ENCODE measurements around the gene PRMT7.

Gene PRMT7

DNA sequence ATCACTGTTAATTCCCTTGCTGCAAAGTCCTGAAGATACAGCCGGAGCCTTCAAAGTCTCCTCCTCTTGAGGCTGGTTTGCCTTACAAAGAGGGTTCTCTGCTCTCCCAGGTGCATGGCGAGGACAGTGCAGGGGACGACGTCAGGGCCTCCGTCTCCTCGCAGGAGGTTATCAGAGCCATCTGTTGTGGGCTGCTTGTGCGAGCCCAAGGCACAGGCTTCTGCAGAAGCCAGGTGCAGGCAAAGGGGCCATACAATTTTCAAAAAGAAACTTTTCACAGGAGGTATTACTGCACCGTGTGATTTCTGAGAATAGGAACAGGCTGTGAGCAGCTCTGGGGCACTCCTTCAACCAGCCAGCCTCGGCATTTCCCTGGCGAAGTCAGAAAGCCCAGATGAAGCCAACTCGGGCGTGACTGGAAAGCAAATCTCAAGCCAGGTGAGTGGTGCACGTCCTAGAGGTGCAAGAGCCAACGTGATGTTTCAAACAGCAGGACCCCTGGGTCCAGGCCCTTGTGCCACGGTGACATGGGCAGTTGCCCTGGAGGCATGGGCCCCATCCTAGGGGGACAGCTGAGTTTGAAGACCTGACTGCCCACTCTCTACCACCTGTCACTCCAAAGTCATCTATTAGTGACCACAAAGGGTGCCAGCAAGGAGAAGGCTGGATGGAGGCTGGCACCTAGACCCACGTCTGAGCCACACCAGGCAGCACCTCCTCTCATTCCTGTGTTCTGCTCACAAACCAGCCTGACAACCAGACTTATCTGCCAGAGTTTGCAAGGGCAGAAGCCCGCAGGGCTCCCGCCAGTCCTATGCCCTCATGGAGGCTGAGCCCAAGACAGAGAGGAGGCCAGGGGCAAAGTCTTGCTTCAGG lies 68.9 kb downstream of the PRMT7 start:
- no peak for DNase-seq

DNA sequence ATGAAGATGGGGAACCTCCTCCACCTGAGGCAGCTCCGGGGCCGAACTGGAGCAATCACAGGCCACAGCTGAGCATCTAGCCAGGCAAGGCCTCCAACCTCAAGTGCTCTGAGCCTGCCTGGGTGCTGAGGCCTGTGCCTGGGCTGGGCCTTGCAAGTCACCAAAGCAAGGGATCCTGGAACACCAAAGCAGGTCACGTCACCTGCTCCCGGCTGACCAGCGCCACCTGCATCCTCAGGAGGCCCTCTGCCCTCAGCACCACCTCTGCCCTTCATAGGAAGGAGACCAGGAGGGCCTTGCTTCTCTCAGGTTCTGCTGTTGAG lies 69.5 kb downstream of the PRMT7 start:
- DNase-seq, result no peak

DNA sequence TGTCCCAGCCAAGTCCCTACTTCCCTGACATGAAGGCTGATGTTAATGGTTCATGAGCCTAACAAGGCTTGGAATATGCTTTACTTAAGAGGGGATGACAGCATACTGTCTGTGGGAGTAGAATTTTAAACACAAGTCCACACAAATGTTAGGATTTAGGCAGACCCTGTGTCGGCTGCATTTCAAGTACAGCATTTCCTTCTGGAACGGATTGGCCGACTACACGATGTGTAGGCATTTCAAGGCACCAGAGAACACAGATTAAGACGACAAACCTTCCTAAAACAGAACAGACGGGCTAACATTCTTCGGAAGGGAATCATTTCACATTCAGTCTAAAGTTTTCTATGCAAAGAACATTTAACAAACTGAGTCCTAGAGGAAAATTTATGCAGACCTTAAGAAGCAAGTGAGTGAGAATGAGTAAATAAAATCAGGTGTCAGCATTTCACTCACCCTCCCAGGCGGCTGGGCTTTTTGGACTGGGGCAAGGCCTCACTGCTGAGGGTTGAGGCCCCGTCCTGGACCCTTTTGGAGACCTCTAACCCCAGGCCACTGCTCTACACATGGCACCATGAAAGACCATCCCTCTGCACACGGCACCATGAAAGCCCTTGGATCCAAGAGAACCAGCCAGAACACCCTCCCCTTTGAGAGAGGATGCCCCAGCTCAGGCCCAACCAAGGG lies 70.0 kb downstream of the PRMT7 start:
- no peak for DNase-seq

DNA sequence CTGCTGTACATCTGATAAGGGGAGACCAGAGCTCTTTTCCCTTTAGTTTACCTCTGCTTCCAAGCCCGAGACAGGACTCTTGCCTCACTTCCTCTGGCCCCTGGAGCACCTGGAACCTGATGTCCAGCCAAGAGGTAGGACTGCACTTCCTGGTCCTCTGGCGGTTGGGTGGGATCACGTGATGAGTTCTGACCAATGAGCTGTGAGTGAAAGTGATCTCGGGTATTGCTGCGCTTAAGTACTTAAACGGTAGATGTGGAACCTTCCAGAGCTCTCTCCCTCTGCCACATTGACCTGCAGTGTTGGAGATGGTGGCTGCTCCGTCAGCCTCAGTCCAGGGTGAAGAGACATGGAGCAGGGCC lies 70.5 kb downstream of the PRMT7 start:
- DNase-seq, result no peak

DNA sequence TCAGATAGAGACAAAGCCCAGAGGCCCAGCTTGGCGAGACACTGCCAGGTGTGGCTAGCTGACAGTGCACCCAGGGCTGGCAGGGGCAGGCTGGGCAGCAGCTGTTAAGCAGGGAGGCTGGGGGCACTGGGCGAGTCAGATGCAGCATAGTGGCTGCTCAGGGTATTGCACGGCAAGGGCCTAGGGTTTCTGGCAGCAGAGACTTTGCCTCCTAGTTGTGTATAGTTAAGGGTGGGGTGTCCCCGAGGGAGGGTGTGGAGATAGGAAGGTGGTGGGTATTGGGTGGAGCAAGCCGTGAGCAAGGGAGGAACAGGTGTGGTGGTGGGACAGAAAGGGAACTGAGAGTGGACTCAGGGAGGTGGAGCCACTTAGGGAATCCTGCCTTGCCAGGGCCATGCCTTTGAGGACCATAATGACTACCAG lies 71.5 kb downstream of the PRMT7 start:
- DNase-seq, result no peak

DNA sequence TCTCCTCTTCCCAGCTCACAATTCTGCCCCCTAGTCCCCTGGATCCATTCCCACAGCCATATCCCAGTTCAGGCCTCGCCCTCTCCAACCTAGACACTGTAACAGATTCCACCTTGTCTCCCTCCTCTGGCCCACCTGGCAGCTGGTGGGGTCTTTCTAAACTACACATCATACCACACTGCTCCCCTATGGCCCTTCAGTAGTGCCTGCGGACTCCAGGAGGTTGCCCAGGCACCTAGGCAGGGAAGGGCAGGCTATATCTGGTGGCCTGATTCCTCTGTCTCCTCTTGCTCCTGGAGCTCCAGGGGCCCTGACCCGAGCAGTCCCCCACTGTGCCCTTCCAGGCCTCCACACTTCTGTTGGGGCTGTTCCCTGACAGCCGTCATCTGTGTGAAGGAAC lies 73.0 kb downstream of the PRMT7 start:
- no peak for DNase-seq

DNA sequence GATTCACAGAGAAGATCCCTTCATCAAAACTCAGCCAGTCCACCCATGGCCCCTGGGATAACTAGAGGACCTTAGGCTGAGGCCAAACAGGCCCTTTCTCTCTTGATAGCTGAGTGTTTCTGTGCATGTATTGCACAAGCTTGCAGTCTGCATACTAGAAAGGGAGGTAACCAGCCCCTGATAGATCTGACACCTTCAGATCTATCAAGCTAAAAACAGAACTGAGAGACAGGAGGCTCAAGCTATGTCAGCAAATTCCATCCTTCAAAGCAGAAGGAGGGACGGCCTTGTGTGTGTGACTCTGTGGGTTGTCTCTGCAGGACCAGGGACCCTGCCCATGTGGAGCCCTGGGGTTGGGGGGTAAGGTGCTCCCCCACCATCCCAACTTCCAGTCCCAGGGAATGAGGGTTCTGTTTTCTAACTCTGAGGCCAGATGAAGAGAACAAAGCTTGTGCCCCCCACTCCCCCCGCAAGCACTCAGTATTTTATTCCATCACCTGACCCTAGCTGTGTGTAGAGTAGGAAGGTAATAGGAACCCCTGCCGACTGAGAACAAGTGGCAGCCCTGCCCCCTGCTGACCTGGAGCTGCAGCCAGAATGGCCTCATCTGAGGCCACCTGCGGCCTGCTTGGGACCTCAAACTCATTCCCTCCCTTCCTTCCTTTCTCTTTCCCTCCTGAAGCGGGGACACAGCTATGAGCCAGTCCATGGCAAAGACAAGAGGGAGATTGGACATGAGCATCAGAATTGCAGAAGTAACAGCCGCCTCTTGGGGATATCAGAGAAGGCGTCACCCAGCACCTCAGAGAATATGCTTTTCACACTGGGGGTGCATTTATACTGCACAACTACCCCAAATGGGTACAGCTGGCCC lies 73.7 kb downstream of the PRMT7 start:
- no peak for DNase-seq

DNA sequence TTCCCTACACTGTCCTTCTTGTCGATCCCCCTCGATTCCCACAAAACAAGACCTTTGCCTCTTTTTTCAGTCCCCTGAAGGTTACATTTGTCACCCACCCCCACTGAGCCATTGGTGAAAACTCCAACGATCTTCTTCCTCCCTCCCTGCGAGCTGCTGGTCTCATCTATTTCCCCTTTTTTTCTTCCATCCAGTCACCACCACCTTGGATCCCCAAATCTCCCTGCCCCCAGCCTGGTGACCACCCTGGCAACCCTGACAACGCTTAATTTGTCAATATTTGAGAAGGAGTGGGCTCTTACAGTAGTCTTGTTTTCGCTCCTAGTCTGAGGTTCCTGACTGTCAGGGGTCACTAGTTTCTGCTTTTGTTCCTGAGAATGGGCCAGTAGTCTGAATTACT lies 74.6 kb downstream of the PRMT7 start:
- no peak for DNase-seq

DNA sequence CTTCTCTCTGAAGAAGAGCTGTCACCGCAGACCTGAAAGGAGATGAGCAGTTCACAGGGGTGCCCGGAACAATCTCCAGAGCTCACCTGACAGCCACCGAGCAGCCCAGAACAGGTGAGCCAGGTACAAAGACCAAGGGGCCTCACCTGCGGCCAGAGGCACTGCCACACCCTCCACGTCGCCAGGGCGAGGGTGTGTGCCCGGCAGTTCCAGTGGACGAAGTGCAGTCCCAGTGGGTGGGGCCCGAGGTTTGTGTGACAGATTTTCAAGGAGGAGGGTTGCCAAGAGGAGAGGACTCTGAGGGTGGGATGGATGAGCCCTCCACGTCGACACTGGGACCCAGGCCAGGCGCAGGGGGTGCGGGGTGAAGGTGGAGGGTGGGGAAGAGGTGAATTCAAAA lies 75.8 kb downstream of the PRMT7 start:
- DNase-seq, result no peak

DNA sequence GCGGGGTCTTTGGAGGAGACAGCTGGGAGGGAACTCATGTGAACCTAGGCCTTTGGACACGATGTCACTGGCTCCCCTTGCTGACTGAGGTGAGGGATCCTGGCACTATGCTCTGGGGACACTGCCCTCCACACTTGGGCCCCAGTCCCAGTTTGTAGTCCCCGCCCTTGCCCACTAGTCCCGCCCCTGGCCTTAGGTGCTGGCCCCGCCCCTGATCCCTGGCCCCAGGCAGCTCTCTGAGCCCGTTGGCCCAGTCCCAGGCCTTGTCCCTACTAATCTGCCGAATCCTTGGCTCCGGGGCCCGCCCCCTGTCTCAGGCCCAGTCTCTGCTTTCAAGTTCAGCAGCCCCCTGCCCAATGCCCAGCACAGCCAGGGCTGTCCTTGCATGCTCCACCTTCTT lies 76.5 kb downstream of the PRMT7 start:
- DNase-seq, result no peak

DNA sequence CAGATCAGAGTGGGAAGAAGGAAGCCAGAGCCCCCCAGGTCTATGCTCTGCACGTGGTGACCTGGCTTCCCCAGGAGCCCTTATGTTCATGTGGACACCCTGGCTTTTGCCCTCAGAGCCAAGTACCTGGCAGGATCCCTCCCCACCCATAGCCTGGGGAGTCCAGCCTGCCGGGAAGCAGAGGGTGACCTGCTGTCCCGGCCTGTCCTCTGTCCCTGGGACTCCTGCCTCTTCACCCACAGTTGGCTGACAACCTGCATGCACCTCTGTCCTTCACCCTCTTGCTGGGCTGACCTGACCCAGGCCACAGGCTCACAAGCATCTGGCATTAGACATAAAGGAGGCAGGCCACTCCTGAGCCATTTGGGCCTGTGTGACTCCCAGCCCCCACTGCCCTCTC lies 77.3 kb downstream of the PRMT7 start:
- DNase-seq, result no peak

DNA sequence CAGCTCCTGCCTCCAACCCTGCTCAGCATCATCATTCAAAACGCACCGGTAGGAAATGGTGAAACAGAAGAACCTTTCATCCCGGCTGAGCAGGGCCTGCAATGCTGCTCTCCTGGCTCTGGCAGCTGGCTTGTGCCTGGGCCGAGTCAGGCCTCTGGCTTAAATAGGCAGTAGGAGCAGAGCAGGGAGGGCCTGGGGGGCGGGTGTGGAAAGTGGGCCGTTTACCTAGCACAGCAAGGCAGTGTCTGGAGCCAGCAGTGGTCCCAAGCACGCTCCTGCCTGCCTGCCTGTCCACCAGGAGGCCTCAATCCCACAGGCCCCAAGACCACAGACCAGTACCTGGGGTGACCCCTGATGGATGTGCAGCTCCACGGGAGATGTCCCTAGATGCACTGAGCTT lies 78.2 kb downstream of the PRMT7 start:
- no peak for DNase-seq

DNA sequence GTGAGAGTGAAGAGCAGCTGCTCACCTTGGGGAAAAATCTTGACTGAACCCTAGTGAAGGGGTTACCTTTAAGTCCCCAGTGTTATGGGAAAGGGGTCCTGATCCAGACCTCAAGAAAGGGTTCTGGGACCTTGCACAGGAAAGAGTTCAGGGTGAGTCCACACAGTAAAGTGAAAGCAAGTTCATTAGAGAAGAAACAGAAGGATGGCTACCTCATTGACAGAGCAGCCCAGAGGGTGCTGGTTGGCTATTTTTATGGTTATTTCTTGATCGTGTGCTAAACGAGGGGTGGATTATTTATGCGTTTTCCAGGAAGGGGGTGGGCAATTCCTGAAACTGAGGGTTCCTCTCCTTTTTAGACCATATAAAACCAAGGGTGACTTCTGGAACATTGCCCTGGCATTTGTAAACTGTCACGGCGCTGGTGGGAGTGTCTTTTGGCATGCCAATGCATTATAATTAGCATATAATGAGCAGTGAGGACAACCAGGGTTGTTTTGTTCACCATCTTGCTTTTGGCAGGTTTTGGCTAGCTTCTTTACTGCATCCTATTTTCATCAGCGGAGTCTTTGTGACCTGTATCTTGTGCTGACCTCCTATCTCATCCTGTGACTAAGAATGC lies 79.0 kb downstream of the PRMT7 start:
- no peak for DNase-seq

DNA sequence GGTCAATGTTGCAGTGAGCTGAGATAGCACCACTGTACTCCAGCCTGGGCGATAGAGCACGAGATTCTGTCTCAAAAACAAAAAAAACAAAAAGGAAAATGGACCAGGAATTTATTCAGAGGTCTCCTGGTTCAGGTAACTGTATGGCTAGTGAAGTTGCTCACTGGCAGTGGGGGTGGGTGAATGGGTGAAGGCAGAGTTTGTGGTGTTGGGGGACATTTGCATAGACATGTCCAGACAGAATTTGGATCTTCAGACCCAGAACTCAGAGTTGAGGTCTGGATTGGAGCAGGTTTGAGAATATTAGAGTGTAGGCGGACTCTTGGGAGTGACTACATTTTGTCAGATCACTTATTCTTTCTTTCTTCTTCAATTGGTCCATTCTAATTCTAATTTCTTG lies 82.5 kb downstream of the PRMT7 start:
- DNase-seq, result no peak

DNA sequence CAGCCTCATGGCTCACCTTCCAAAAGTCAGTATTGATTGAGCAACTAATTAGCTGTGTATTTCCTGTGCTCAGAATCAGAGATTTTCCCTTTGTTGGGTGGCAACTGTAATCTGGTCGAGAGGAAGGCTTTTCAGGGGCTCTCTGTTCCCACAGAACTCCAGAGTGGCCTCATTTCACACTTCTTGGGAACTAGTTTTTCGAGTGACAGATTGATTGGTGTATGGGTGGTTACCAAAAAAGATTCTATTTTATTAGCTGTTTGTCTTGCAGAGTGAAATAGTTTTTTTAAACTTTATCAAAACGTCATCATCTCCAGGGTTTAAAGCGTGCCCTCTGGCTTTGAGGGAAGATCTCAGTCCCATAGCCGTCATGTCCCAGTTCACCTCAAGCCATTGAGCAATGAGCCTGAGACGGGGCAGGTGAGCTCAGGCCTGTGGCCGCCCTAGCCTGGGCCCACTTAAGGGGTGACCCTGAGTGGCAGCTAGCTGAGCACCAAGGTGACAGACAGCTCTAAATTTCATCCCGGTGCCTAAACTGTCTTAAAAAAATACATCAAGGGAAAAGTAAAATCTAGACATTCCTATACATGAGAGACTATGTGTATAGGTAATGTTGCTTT lies 84.5 kb downstream of the PRMT7 start:
- DNase-seq, result no peak

DNA sequence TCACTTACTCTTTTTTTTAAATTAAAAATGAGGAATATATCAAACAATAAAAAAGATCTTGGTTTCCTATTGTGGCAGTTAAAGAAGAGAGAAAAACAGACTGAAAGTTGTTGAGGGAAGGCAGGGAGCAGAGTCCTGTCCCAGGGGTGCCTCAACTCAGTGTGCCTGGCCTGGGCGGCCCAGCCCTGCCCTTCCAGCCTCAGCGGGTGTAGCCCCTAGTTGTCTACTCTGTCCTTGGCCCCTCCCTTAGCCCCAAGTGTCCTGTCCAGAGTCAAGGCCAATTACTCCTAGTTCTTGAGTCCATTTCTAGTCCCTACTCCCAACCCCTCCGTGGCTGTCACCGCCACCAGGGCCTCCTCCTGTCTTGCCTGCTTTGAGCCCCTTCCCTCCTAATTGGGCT lies 85.0 kb downstream of the PRMT7 start:
- DNase-seq, result no peak

DNA sequence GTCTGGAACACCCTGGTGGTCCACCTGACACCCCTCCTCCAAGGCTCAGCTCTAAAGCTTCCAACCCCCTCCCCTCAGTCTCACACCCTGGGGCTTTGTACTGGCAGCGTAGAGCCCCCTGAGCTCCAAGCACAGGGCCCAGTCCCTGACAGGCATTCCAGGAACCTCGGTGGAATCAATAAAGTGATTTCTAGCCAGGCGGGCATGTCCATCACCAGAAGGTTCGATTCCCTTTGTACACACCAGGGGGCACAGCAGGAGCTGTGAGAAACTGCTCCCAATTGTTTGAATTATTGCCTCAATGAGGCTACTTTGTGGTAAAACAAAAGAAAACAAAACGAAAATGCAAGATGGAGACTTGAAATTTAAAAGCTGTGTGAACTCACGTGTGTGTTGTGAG lies 85.7 kb downstream of the PRMT7 start:
- peak; percentile 49 to 52 for DNase-seq

DNA sequence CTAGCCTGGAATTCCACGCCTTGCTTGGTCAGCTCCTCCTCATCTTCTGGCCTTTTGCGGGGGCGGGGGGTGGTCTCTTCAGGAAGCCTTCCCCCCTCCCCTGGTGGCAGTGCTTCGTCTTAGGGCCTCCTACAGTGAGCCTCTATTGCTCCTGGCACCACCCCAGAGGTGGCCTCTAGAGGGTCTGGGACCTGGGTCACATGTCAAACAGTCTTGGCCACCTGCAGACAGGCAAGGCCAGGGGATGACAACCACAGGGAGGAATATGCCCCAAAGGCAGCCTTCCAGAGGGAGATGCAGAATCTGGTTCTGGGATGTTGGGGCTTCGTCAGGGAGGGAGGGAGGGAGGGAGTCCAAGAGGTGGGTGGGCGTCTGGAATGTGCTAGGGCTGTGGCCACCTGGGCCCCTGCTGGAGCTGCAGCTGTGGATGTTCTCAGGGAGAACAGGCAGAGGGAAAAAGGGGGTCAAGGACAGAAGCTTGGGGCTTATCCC lies 86.9 kb downstream of the PRMT7 start:
- DNase-seq, result no peak

DNA sequence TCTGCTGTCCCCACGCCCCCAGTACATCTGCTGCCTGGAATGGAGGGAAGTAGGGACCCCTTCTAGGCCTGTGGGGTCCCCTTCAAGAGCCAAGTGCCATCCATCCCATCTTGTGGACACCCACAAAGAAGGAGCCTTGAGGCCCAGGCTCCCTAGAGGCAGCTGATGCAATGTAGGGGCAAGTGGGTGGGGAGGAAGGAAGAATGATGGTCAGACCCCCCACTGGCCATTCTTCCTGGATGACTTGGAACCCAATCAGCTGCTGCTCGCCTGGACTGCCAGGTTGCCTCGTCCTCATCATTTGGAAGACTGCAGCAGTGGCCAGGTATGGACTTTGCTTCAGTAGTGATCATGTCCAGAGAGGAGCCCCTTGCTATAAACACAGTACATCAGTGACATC lies 88.6 kb downstream of the PRMT7 start:
- no peak for DNase-seq

DNA sequence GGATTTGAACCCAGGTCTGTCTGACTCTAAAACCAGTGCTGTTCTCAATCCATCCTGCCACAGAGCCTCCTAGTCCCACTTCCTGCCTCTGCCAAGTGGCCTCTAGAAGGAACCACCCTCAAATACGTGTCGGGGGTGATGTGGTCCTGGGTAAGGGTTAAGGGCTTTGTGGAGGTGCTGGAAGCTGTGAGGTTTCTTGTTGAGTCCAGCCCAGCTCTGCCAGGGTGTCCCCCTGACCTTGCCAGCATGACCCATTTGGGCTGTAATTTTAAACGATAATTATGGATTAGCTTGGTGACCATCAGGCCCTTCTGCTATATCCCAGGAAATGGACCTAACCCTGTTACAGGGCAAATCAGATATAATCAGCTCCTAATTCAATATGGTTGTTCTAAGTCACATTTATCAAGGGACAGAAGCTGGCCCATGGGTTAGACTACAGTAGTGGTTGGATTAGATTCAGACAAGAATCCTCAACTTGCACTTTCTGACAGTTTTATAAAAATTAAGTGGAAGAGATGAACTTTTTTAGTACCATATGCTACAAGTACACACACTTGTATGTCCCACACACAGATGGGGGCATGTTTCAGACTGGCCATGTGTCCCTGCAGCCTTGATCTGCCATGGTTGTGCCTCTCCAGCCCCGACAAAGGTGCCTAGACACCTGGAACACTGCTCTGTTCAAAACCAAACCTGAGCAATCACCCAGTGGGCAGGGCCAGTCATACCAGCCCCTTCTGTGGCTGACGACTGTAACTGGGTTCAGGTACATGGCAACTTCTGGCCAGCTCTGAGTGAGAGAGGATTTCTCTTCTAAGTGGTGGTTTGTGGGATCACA lies 89.5 kb downstream of the PRMT7 start:
- no peak for DNase-seq

DNA sequence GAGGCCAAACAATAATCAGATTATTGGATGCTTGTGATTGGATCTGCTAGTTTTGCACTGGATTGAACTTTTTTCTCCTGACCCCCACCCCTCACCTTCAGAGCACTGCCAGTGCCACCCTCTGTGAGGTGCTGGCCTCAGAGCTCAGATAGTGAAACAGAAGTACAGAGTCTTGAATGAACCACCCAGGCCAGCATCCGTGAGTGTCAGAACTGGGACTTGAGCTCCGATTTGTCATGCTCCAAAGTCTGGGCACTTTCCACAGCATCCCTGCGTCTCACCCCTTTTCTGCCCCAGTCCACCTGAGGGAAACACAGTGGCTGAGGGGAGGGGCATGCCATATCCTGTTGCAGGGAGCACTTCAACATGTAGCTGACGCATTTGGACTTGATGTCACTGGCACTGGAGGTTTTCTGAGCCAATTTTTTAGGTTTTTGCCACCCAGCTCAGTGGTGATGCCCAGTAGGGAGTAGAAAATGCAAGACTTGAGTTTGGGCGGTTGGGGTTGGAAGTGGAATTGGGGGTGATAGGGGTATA lies 90.2 kb downstream of the PRMT7 start:
- DNase-seq, result no peak
